SK-N-SH (cell line): ENCODE measurements around the gene SIRPA. TPM values are rescaled to one million over a fixed set of nuclear protein-coding genes. Genes with fewer than 3 reads are reported as not detected.

Experiments
- CTCF ChIA-PET: fragments of 300-600, 350-600 bp; formaldehyde crosslinking; extraction: SDS; loops from one replicate; lab custom pipeline; 2021; lab: Yijun Ruan, JAX
- POLR2A ChIA-PET: fragments of 350-600 bp; sonication (Branson Sonifier 250); formaldehyde crosslinking; extraction: SDS; loops from one replicate; lab custom pipeline; 2020; ENCODE audit warnings: antibody characterized with exemption, inconsistent platforms; lab: Yijun Ruan, JAX
- DNase-seq: peaks from one replicate; pipeline ENCODE4 v3.0.0; 2012
- H2AFZ ChIP-seq: fragments of 200-600 bp; sonication (generic); 2 replicates; pipeline ENCODE4 v1.8.1; 2016; ENCODE audit warnings: antibody characterized with exemption, mild to moderate bottlenecking, low read depth
- H3F3A ChIP-seq: fragments of 200-600 bp; sonication (generic); replicated peaks from 2 replicates; pipeline ENCODE3; 2016; ENCODE audit warnings: antibody characterized with exemption, mild to moderate bottlenecking; ENCODE audit not compliant: insufficient read depth
- H3K27ac ChIP-seq, 2 experiments: fragments of 200-500 bp in 1 of 2; fragments of 200-600 bp in 1 of 2; sonication (Bioruptor generic) in 1 of 2; sonication (generic), shearing (Covaris generic) in 1 of 2; 2 replicates each; pipeline versions ENCODE4 v1.5.1 to v1.6.1; 2014 to 2016; ENCODE audit warnings: low read depth in 2 of 2, inconsistent platforms in 1 of 2, low read length in 1 of 2, mild to moderate bottlenecking in 1 of 2, mixed read lengths in 1 of 2
- H3K27me3 ChIP-seq: fragments of 200-600 bp; sonication (generic), shearing (Covaris generic); 2 replicates; pipeline ENCODE4 v1.6.1; 2016; ENCODE audit warnings: mixed run types; ENCODE audit not compliant: insufficient read depth
- H3K36me3 ChIP-seq, 2 experiments: fragments of 200-500 bp in 1 of 2; fragments of 200-600 bp in 1 of 2; sonication (Bioruptor generic) in 1 of 2; sonication (generic) in 1 of 2; replicated peaks in 1 of 2; 2 replicates each; pipeline versions ENCODE3 to v1.5.1; 2014 to 2016; ENCODE audit warnings: low read length in 1 of 2, mild to moderate bottlenecking in 1 of 2; ENCODE audit not compliant: insufficient read depth in 2 of 2, control insufficient read depth in 1 of 2
- H3K4me1 ChIP-seq, 2 experiments: fragments of 200-500 bp in 1 of 2; fragments of 200-600 bp in 1 of 2; sonication (Bioruptor generic) in 1 of 2; sonication (generic), shearing (Covaris generic) in 1 of 2; 2 replicates each; pipeline versions ENCODE4 v1.5.1 to v1.6.1; 2014 to 2016; ENCODE audit warnings: low read depth in 1 of 2, low read length in 1 of 2, mixed run types in 1 of 2; ENCODE audit not compliant: insufficient read depth in 2 of 2, control insufficient read depth in 1 of 2
- H3K4me2 ChIP-seq: fragments of 200-600 bp; sonication (generic), shearing (Covaris generic); 2 replicates; pipeline ENCODE4 v1.6.1; 2017; ENCODE audit warnings: mixed run types
- H3K4me3 ChIP-seq, 2 experiments: fragments of 200-500 bp in 1 of 2; fragments of 200-600 bp in 1 of 2; sonication (Bioruptor generic) in 1 of 2; sonication (generic), shearing (Covaris generic) in 1 of 2; 2 replicates each; pipeline versions ENCODE4 v1.5.1 to v1.8.1; 2014 to 2016; ENCODE audit warnings: low read depth in 2 of 2, inconsistent platforms in 1 of 2, low read length in 1 of 2, mild to moderate bottlenecking in 1 of 2, mixed read lengths in 1 of 2, moderate library complexity in 1 of 2
- H3K79me2 ChIP-seq: fragments of 200-600 bp; sonication (generic); 2 replicates; pipeline ENCODE4 v1.8.1; 2017; ENCODE audit warnings: mild to moderate bottlenecking; ENCODE audit not compliant: insufficient read depth
- H3K9ac ChIP-seq: fragments of 200-600 bp; sonication (generic); 2 replicates; pipeline ENCODE4 v1.6.1; 2017; ENCODE audit warnings: mixed run types
- H3K9me2 ChIP-seq: fragments of 200-600 bp; sonication (generic); 2 replicates; pipeline ENCODE4 v1.6.1; 2017; ENCODE audit warnings: mixed run types
- H3K9me3 ChIP-seq: fragments of 200-600 bp; sonication (generic); 2 replicates; pipeline ENCODE4 v1.6.1; 2017; ENCODE audit warnings: mixed run types, mild to moderate bottlenecking, moderate library complexity
- H4K20me1 ChIP-seq: fragments of 200-600 bp; sonication (generic); 2 replicates; pipeline ENCODE4 v1.6.1; 2017; ENCODE audit warnings: mild to moderate bottlenecking, mixed run types; ENCODE audit not compliant: insufficient read depth
- CHD2 ChIP-seq: fragments of 150-350 bp; IDR thresholded peaks from 2 replicates; pipeline ENCODE4 v1.6.1; 2018; ENCODE audit warnings: low read length; ENCODE audit not compliant: partially characterized antibody
- ELF1 ChIP-seq: IDR thresholded peaks from 2 replicates; pipeline ENCODE4 v1.4.0; 2012
- EP300 ChIP-seq, 2 experiments: IDR thresholded peaks; 2 replicates each; pipeline versions ENCODE4 v1.4.0 to v1.6.1; 2012; ENCODE audit warnings: borderline replicate concordance in 1 of 2, low read depth in 1 of 2, low read length in 1 of 2
- EZH2phosphoT487 ChIP-seq: fragments of 200-600 bp; sonication (generic); IDR thresholded peaks from 2 replicates; pipeline ENCODE4 v1.6.1; 2017; ENCODE audit warnings: low read depth, mixed run types, mild to moderate bottlenecking, antibody characterized with exemption, moderate library complexity, borderline replicate concordance
- FOXJ3 ChIP-seq: sonication (generic); formaldehyde crosslinking; IDR thresholded peaks from 2 replicates; pipeline ENCODE4 v1.5.1; 2020; ENCODE audit warnings: mild to moderate bottlenecking, missing genetic modification reagents
- FOXM1 ChIP-seq: IDR thresholded peaks from 2 replicates; pipeline ENCODE4 v1.4.0; 2012; ENCODE audit warnings: low read depth, mild to moderate bottlenecking
- MAX ChIP-seq: IDR thresholded peaks from 2 replicates; pipeline ENCODE4 v1.4.0; 2012; ENCODE audit warnings: low read depth
- RAD21 ChIP-seq: IDR thresholded peaks from 2 replicates; pipeline ENCODE4 v1.6.1; 2012; ENCODE audit warnings: mild to moderate bottlenecking, low read length
- RCOR1 ChIP-seq: fragments of 150-350 bp; IDR thresholded peaks from 2 replicates; pipeline ENCODE4 v1.6.1; 2017; ENCODE audit warnings: antibody characterized with exemption, low read length
- REST ChIP-seq: IDR thresholded peaks from 2 replicates; pipeline ENCODE4 v1.6.1; 2012; ENCODE audit warnings: mild to moderate bottlenecking, low read depth, low read length, moderate library complexity
- SIN3A ChIP-seq: IDR thresholded peaks from 2 replicates; pipeline ENCODE4 v1.6.1; 2012; ENCODE audit warnings: low read depth, mild to moderate bottlenecking, low read length, moderate library complexity, borderline replicate concordance
- TAF1 ChIP-seq: IDR thresholded peaks from 2 replicates; pipeline ENCODE4 v1.6.1; 2012; ENCODE audit warnings: low read depth, mild to moderate bottlenecking, low read length, moderate library complexity, borderline replicate concordance
- USF2 ChIP-seq: fragments of 150-350 bp; IDR thresholded peaks from 2 replicates; pipeline ENCODE4 v1.6.1; 2017; ENCODE audit warnings: antibody characterized with exemption, low read length, low read depth, borderline replicate concordance
- WGBS: methylation state at CpG from one replicate; pipeline ENCODE4 v1.1.6; 2017; ENCODE audit warnings: low lambda C conversion rate; 5-methylcytosine and 5-hydroxymethylcytosine counted together
- polyA plus RNA-seq, 3 experiments: library from polyadenylated mRNA; depleted of rRNA; stranded (reverse); fragments of >200 nt; gene quantifications; 2 replicates each; pipeline ENCODE4 v1.2.3, GENCODE V29; 2012
- TF ChIP-seq, protein P1 (sequence below): fragments of 200-600 bp; sonication (generic); IDR thresholded peaks from 2 replicates; pipeline ENCODE4 v1.6.1; 2017; ENCODE audit warnings: antibody characterized with exemption, mild to moderate bottlenecking, moderate library complexity
- TF ChIP-seq, protein P2 (sequence below): IDR thresholded peaks from 2 replicates; pipeline ENCODE4; 2012
- TF ChIP-seq, protein P3 (sequence below): fragments of 150-350 bp; IDR thresholded peaks from 2 replicates; pipeline ENCODE4 v1.6.1; 2016; ENCODE audit warnings: mild to moderate bottlenecking, low read depth, low read length

The SIRPA gene
- polyA plus RNA-seq, 1 of the 3 experiments (the other 2 are of a cell fraction): 9.1 TPM

- ChIA-PET POLR2A (interaction anchor here (1.0 kb wide), 1 partner anchor 22 kb away, joined by 3 read pairs; no protein-coding TSS in a partner anchor), CTCF (interaction anchor here (1.2 to 1.5 kb wide), 2 partner anchors 10 to 110 kb away, joined by 3 to 4 read pairs; no protein-coding TSS in a partner anchor)
- H2AFZ ChIP-seq: no peak overlapping the region
- peaks cover 5% of the 10 kb centered on the region for H3F3A ChIP-seq
- no peaks in the 10 kb centered on the region; a peak in 1 of 4 replicates for H3K4me1 ChIP-seq
- H3K9me3 ChIP-seq: no peaks in the 10 kb centered on the region
- H3K79me2 ChIP-seq: peaks cover 17% of the 10 kb centered on the region; the same call in 1 of the 2 replicates
- DNase-seq: no peak
- H3K4me2 ChIP-seq: no peak overlapping the region
- H3K9me2 ChIP-seq: no peaks in the 10 kb centered on the region
- TF ChIP-seq, protein P1, sequence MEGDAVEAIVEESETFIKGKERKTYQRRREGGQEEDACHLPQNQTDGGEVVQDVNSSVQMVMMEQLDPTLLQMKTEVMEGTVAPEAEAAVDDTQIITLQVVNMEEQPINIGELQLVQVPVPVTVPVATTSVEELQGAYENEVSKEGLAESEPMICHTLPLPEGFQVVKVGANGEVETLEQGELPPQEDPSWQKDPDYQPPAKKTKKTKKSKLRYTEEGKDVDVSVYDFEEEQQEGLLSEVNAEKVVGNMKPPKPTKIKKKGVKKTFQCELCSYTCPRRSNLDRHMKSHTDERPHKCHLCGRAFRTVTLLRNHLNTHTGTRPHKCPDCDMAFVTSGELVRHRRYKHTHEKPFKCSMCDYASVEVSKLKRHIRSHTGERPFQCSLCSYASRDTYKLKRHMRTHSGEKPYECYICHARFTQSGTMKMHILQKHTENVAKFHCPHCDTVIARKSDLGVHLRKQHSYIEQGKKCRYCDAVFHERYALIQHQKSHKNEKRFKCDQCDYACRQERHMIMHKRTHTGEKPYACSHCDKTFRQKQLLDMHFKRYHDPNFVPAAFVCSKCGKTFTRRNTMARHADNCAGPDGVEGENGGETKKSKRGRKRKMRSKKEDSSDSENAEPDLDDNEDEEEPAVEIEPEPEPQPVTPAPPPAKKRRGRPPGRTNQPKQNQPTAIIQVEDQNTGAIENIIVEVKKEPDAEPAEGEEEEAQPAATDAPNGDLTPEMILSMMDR: no peak
- TF ChIP-seq ELF1: no peak
- TF ChIP-seq MAX: no peak
- no peak for TF ChIP-seq TAF1
- TF ChIP-seq, protein P2, sequence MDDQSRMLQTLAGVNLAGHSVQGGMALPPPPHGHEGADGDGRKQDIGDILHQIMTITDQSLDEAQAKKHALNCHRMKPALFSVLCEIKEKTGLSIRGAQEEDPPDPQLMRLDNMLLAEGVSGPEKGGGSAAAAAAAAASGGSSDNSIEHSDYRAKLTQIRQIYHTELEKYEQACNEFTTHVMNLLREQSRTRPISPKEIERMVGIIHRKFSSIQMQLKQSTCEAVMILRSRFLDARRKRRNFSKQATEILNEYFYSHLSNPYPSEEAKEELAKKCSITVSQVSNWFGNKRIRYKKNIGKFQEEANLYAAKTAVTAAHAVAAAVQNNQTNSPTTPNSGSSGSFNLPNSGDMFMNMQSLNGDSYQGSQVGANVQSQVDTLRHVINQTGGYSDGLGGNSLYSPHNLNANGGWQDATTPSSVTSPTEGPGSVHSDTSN: no peak
- no peak for TF ChIP-seq USF2
- no peak for TF ChIP-seq EZH2phosphoT487
- TF ChIP-seq SIN3A: no peak
- no peak for TF ChIP-seq CHD2
- TF ChIP-seq RAD21: no peak
- no peak for TF ChIP-seq FOXM1
- TF ChIP-seq FOXJ3 (CRISPR knock-in tag): no peak
- no peak for TF ChIP-seq REST
- TF ChIP-seq, protein P3, sequence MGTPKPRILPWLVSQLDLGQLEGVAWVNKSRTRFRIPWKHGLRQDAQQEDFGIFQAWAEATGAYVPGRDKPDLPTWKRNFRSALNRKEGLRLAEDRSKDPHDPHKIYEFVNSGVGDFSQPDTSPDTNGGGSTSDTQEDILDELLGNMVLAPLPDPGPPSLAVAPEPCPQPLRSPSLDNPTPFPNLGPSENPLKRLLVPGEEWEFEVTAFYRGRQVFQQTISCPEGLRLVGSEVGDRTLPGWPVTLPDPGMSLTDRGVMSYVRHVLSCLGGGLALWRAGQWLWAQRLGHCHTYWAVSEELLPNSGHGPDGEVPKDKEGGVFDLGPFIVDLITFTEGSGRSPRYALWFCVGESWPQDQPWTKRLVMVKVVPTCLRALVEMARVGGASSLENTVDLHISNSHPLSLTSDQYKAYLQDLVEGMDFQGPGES: no peak
- no peak for TF ChIP-seq RCOR1
- no peak for TF ChIP-seq EP300 (IDR thresholded peaks at IDR 0.05; ENCODE audit: borderline replicate concordance in 1 of 2, low read depth in 1 of 2, low read length in 1 of 2)
- TF ChIP-seq, all 33 proteins: peak for 0
- H4K20me1 ChIP-seq: peaks cover 18% of the 10 kb centered on the region; the same call in 1 of the 2 replicates
- no peaks in the 10 kb centered on the region for H3K27me3 ChIP-seq
- no peak overlapping the region for H3K27ac ChIP-seq
- 98% methylated on average over 12 of the region's 12 CpGs for WGBS
- H3K4me3 ChIP-seq: no peak overlapping the region
- no peak overlapping the region for H3K9ac ChIP-seq
- H3K36me3 ChIP-seq: peaks cover 2% of the 10 kb centered on the region in 2 experiments
Measured at GRCh38 chr20:1912053-1912452, 16.8 kb downstream of the SIRPA start.
